Measurements from ENCODE around the gene WNT8A.

DNA sequence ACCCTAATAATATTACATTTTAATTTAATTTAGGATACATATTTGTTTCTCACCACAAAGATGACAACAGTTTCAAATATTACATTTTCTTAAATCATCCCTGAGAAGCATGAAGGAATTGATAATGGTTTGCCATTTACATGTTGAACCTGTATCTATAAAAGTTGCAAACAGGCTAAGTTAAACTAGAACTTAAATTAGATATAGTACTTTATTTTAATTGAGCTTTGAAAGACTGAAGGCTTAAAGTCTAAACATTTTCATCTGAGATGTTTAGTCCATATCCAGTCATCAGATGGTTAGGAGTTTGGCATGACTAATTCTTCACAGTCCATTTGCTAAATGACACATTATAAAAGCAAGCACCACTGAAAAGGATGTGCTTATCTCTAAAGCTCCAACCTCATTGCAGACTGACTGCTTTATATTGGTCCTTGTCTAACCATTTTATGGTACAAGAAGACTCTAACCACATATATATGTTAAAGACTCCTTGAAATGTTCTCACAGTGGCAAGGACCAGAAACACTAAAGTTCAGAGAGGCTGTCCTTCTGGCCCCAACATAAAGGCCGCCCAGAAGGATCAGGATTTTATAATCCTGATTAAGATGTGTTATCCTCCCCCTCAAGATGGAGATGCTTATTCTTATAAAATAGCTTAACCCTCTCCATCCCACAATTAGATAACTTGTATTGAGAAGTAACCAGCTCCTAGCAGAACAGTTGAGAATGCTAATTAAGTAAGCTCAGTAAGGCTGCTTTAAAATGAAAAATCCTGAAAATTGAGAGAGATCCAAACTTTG is 25.8 kb downstream of the WNT8A start:
- TF ChIP-seq, protein P1, sequence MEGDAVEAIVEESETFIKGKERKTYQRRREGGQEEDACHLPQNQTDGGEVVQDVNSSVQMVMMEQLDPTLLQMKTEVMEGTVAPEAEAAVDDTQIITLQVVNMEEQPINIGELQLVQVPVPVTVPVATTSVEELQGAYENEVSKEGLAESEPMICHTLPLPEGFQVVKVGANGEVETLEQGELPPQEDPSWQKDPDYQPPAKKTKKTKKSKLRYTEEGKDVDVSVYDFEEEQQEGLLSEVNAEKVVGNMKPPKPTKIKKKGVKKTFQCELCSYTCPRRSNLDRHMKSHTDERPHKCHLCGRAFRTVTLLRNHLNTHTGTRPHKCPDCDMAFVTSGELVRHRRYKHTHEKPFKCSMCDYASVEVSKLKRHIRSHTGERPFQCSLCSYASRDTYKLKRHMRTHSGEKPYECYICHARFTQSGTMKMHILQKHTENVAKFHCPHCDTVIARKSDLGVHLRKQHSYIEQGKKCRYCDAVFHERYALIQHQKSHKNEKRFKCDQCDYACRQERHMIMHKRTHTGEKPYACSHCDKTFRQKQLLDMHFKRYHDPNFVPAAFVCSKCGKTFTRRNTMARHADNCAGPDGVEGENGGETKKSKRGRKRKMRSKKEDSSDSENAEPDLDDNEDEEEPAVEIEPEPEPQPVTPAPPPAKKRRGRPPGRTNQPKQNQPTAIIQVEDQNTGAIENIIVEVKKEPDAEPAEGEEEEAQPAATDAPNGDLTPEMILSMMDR (IDR thresholded peaks at IDR 0.05): no peak
- TF ChIP-seq POLR2A (IDR thresholded peaks at IDR 0.05): no peak
